ENCODE results near the gene AGAP5.
A peak's percentile ranks its signal among the peaks of the same experiment; 100 is the strongest.
"Not testable (repeated sequence)": the region's sequence is repeated elsewhere in the genome, so short reads cannot be mapped to it uniquely, and the experiment has no call there.

The AGAP5 gene

GRCh38 chr10:73697675-73698159, at the start of gene AGAP5:
AGAP5 (minus strand) TSS chr10:73698109; CDS start chr10:73697755, 354 bp downstream.
- DNase-seq: not testable (repeated sequence)

GRCh38 chr10:73746721-73747120, 48.8 kb upstream of the AGAP5 start:
- no peak for DNase-seq

- no peak for DNase-seq
Observed at GRCh38 chr10:73744664-73744975, 46.7 kb upstream of the AGAP5 start.

GRCh38 chr10:73743905-73744663, 46.2 kb upstream of the AGAP5 start, which contains the start of gene SEC24C:
SEC24C (plus strand) TSS chr10:73744372; CDS start chr10:73746833, 2,461 bp downstream.
- peak; percentile 92 for DNase-seq

GRCh38 chr10:73743327-73743904, 45.5 kb upstream of the AGAP5 start:
- DNase-seq: no peak

GRCh38 chr10:73742454-73742734, 44.5 kb upstream of the AGAP5 start:
- no peak for DNase-seq

GRCh38 chr10:73740501-73741254, 42.8 kb upstream of the AGAP5 start:
- DNase-seq: not testable (repeated sequence)

GRCh38 chr10:73734796-73735305, 36.9 kb upstream of the AGAP5 start:
- DNase-seq: no peak

- DNase-seq: no peak
Observed at GRCh38 chr10:73734028-73734720, 36.3 kb upstream of the AGAP5 start.

- no peak for DNase-seq
Observed at GRCh38 chr10:73732931-73733623, 35.2 kb upstream of the AGAP5 start.

GRCh38 chr10:73732426-73732825, 34.5 kb upstream of the AGAP5 start:
- DNase-seq: no peak

GRCh38 chr10:73731588-73732375, 33.9 kb upstream of the AGAP5 start:
- DNase-seq: no peak

GRCh38 chr10:73730153-73730906, 32.4 kb upstream of the AGAP5 start:
- peak; percentile 92 for DNase-seq

GRCh38 chr10:73729781-73730152, 31.9 kb upstream of the AGAP5 start:
- DNase-seq: not testable (repeated sequence)

- no peak for DNase-seq
Observed at GRCh38 chr10:73723516-73723915, 25.6 kb upstream of the AGAP5 start.

- DNase-seq: not testable (repeated sequence)
Observed at GRCh38 chr10:73720561-73720960, 22.7 kb upstream of the AGAP5 start.

- no peak for DNase-seq
Observed at GRCh38 chr10:73717556-73717955, 19.6 kb upstream of the AGAP5 start.

- no peak for DNase-seq
Observed at GRCh38 chr10:73716251-73716650, 18.3 kb upstream of the AGAP5 start.

GRCh38 chr10:73715179-73716156, 17.6 kb upstream of the AGAP5 start:
- not testable (repeated sequence) for DNase-seq

GRCh38 chr10:73714483-73714882, 16.6 kb upstream of the AGAP5 start:
- not testable (repeated sequence) for DNase-seq

All from KG1 (cell line).